CD4-positive, alpha-beta T cell treated with Interleukin-6 for 4 hours (primary cell): ENCODE measurements around the gene ENDOV.
"Not testable (repeated sequence)": the region's sequence is repeated elsewhere in the genome, so short reads cannot be mapped to it uniquely, and the experiment has no call there.

Source experiments
- DNase-seq: peaks from one replicate; pipeline ENCODE4 v3.0.0-alpha.2; 2020; ENCODE audit warnings: mixed read lengths

Gene ENDOV

GRCh38 chr17:80388601-80389000, 26.4 kb upstream of the ENDOV start:
- DNase-seq: no peak

- DNase-seq: no peak
Observed at GRCh38 chr17:80389011-80389995, 25.7 kb upstream of the ENDOV start.

- no peak for DNase-seq
Observed at GRCh38 chr17:80393241-80393890, 21.6 kb upstream of the ENDOV start.

- DNase-seq: no peak
Observed at GRCh38 chr17:80393961-80394360, 21.0 kb upstream of the ENDOV start.

- DNase-seq: no peak
Observed at GRCh38 chr17:80394629-80395216, 20.2 kb upstream of the ENDOV start.

- DNase-seq: no peak
Observed at GRCh38 chr17:80395402-80396151, 19.4 kb upstream of the ENDOV start.

GRCh38 chr17:80396157-80397033, 18.6 kb upstream of the ENDOV start:
- no peak for DNase-seq

- DNase-seq: no peak
Observed at GRCh38 chr17:80397034-80397387, 18.0 kb upstream of the ENDOV start.

GRCh38 chr17:80397686-80398085, 17.3 kb upstream of the ENDOV start:
- no peak for DNase-seq

GRCh38 chr17:80401086-80401485, 13.9 kb upstream of the ENDOV start:
- not testable (repeated sequence) for DNase-seq

GRCh38 chr17:80402102-80402501, 12.9 kb upstream of the ENDOV start:
- DNase-seq: not testable (repeated sequence)

- DNase-seq: no peak
Observed at GRCh38 chr17:80402959-80403358, 12.0 kb upstream of the ENDOV start.

GRCh38 chr17:80406146-80406545, 8.8 kb upstream of the ENDOV start:
- DNase-seq: no peak

- DNase-seq: not testable (repeated sequence)
Observed at GRCh38 chr17:80407917-80408316, 7.0 kb upstream of the ENDOV start.

- DNase-seq: no peak
Observed at GRCh38 chr17:80408872-80409271, 6.1 kb upstream of the ENDOV start.

GRCh38 chr17:80409626-80410025, 5.3 kb upstream of the ENDOV start:
- no peak for DNase-seq

GRCh38 chr17:80410441-80411087, 4.4 kb upstream of the ENDOV start:
- DNase-seq: not testable (repeated sequence)

GRCh38 chr17:80413771-80414507, 1.0 kb upstream of the ENDOV start:
- no peak for DNase-seq

- no peak for DNase-seq
Observed at GRCh38 chr17:80414508-80414802, 512 bp upstream of the ENDOV start.

- DNase-seq: no peak
Observed at GRCh38 chr17:80415626-80416137, 715 bp downstream of the ENDOV start.
